Right lobe of liver (tissue), 4 donors: ENCODE data around the gene DUSP1.

Experiments used
- CTCF ChIP-seq, 4 donors: fragments of 200-600 bp in 3 of 4; fragments of 450-650 bp in 1 of 4; IDR thresholded peaks; one replicate each; pipeline versions ENCODE4 v1.5.1 to v1.8.0; 2016 to 2022; ENCODE audit warnings: antibody characterized with exemption in 4 of 4, mild to moderate bottlenecking in 2 of 4
- POLR2A ChIP-seq: fragments of 450-650 bp; IDR thresholded peaks from one replicate; pipeline ENCODE4 v1.6.1; 2017; ENCODE audit warnings: antibody characterized with exemption, mild to moderate bottlenecking
- donor health status: DM: no; HTN: no; CAD: no.
- donor health status: DM: no; HTN: no; CAD: no.
- donor health status: DM: no; HTN: yes; CAD: no.

GRCh38 chr5:172726966-172727365, 44.0 kb downstream of the DUSP1 start:
- TF ChIP-seq CTCF (IDR thresholded peaks at IDR 0.05) (no peak), POLR2A (no peak)
